Stimulated activated CD8-positive, alpha-beta memory T cell treated with anti-CD3 and anti-CD28 coated beads, Interleukin-15, amount 100 ng/mL, for 48 hours (primary cell): ENCODE results near the gene UQCRC1.

ENCODE experiments used
- DNase-seq, 2 donors: peaks; one replicate each; pipeline ENCODE4 v3.0.0-alpha.2; 2020; ENCODE audit warnings: low read depth in 2 of 2

UQCRC1 gene

GRCh38 chr3:48599077-48599501 lies 10.4 kb downstream of the UQCRC1 start:
- DNase-seq = no peak

GRCh38 chr3:48598323-48599076 lies 10.9 kb downstream of the UQCRC1 start:
- DNase-seq = no peak

GRCh38 chr3:48597408-48597800 lies 12.0 kb downstream of the UQCRC1 start:
- DNase-seq = no peak

- no peak for DNase-seq
Observed at GRCh38 chr3:48596676-48597407, 12.6 kb downstream of the UQCRC1 start.

GRCh38 chr3:48596157-48596556 lies 13.3 kb downstream of the UQCRC1 start:
- DNase-seq = no peak

- DNase-seq = no peak
Observed at GRCh38 chr3:48595526-48596121, 13.8 kb downstream of the UQCRC1 start.

GRCh38 chr3:48595075-48595525 lies 14.3 kb downstream of the UQCRC1 start, which contains the start of gene COL7A1:
TSS of gene COL7A1 (minus strand) at chr3:48595329. CDS start at chr3:48595159, 170 bp downstream.
- DNase-seq = no peak

- no peak for DNase-seq
Observed at GRCh38 chr3:48594417-48595049, 14.9 kb downstream of the UQCRC1 start.

GRCh38 chr3:48593337-48593736 lies 16.1 kb downstream of the UQCRC1 start:
- DNase-seq = no peak

- no peak for DNase-seq
Observed at GRCh38 chr3:48592519-48593087, 16.8 kb downstream of the UQCRC1 start.

- DNase-seq = no peak
Observed at GRCh38 chr3:48591886-48592518, 17.4 kb downstream of the UQCRC1 start.

GRCh38 chr3:48591436-48591835 lies 18.0 kb downstream of the UQCRC1 start:
- no peak for DNase-seq

- DNase-seq = no peak
Observed at GRCh38 chr3:48588230-48588629, 21.2 kb downstream of the UQCRC1 start.

- DNase-seq = no peak
Observed at GRCh38 chr3:48587686-48588085, 21.8 kb downstream of the UQCRC1 start.

GRCh38 chr3:48585411-48585810 lies 24.0 kb downstream of the UQCRC1 start:
- DNase-seq = no peak

GRCh38 chr3:48584836-48585235 lies 24.6 kb downstream of the UQCRC1 start:
- no peak for DNase-seq

GRCh38 chr3:48581621-48582481 lies 27.6 kb downstream of the UQCRC1 start:
- DNase-seq = no peak

GRCh38 chr3:48576647-48577046 lies 32.8 kb downstream of the UQCRC1 start:
- DNase-seq = no peak

- DNase-seq = no peak
Observed at GRCh38 chr3:48575366-48575765, 34.1 kb downstream of the UQCRC1 start.

- DNase-seq = no peak
Observed at GRCh38 chr3:48573973-48574585, 35.4 kb downstream of the UQCRC1 start.
